NOMO-1 treated with dmso at 0.1 percent for 144 hours (cell line): ENCODE measurements around the gene GNG10.

Experiments used
- DNase-seq: peaks from one replicate; lab custom pipeline; 2025; ENCODE audit not compliant: unreplicated experiment; lab: John Stamatoyannopoulos, UW

GNG10 gene

GRCh38 chr9:111715471-111715870 lies 54.1 kb downstream of the GNG10 start:
- DNase-seq = no peak

GRCh38 chr9:111719541-111719940 lies 58.1 kb downstream of the GNG10 start:
- no peak for DNase-seq
